Naive thymus-derived CD4-positive, alpha-beta T cell (primary cell): Measurements from ENCODE around the gene P2RX3. TPM values are rescaled to one million over a fixed set of nuclear protein-coding genes. Genes with fewer than 3 reads are reported as not detected.

Source experiments
- ATAC-seq: fragments of 150-1000 bp; cut with Tn5 transposase; 2 replicates; pipeline ENCODE4 v1.10.0; 2021; ENCODE audit warnings: mild to moderate bottlenecking, moderate library complexity
- CTCF ChIA-PET: fragments of 350-600 bp; sonication (Branson Sonifier 250); formaldehyde crosslinking; loops from one replicate; lab custom pipeline; 2021; ENCODE audit warnings: antibody characterized with exemption; lab: Charles Lee
- POLR2A ChIA-PET: fragments of 350-600 bp; sonication (Branson Sonifier 250); formaldehyde crosslinking; loops from one replicate; lab custom pipeline; 2021; ENCODE audit warnings: antibody characterized with exemption, inconsistent platforms; lab: Charles Lee
- DNase-seq, 9 donors: peaks; one replicate each; pipeline versions ENCODE4 v3.0.0 to v3.0.0-alpha.2; 2020 to 2022; ENCODE audit warnings: mixed read lengths in 1 of 9
- H3K27ac ChIP-seq: one replicate; pipeline ENCODE4 v1.7.0; 2013; ENCODE audit warnings: mild to moderate bottlenecking, low read depth, low read length, moderate library complexity
- H3K27me3 ChIP-seq, 2 donors: one replicate each; pipeline ENCODE4 v1.7.0; 2013; ENCODE audit warnings: low read length in 2 of 2, mild to moderate bottlenecking in 2 of 2, moderate library complexity in 2 of 2; ENCODE audit not compliant: control insufficient read depth in 2 of 2, insufficient read depth in 2 of 2
- H3K36me3 ChIP-seq, 3 experiments: 1 replicate in 2 of 3; 2 replicates in 1 of 3; pipeline ENCODE4 v1.7.0; 2013; ENCODE audit warnings: low read length in 3 of 3, mild to moderate bottlenecking in 3 of 3, moderate library complexity in 1 of 3; ENCODE audit not compliant: insufficient read depth in 3 of 3, control insufficient read depth in 2 of 3
- H3K4me1 ChIP-seq, 2 donors: one replicate each; pipeline ENCODE4 v1.7.0; 2013; ENCODE audit warnings: low read length in 2 of 2, mild to moderate bottlenecking in 2 of 2, moderate library complexity in 1 of 2; ENCODE audit not compliant: control insufficient read depth in 2 of 2, insufficient read depth in 2 of 2
- H3K4me3 ChIP-seq: 2 replicates; pipeline ENCODE4 v1.7.0; 2013; ENCODE audit warnings: mild to moderate bottlenecking, low read length
- H3K9me3 ChIP-seq, 3 experiments: 1 replicate in 2 of 3; 2 replicates in 1 of 3; pipeline ENCODE4 v1.7.0; 2013; ENCODE audit warnings: low read length in 3 of 3; ENCODE audit not compliant: control insufficient read depth in 2 of 3
- H3K27ac Mint-ChIP-seq, 9 donors: one replicate each; pipeline ENCODE4 v1.8.0; 2020 to 2022; ENCODE audit warnings: mixed read lengths in 9 of 9, mild to moderate bottlenecking in 8 of 9, moderate library complexity in 5 of 9, inconsistent platforms in 2 of 9
- H3K27me3 Mint-ChIP-seq, 5 donors: one replicate each; pipeline ENCODE4 v1.8.0; 2021 to 2022; ENCODE audit warnings: mixed read lengths in 5 of 5, mild to moderate bottlenecking in 1 of 5
- H3K36me3 Mint-ChIP-seq, 5 donors: one replicate each; pipeline ENCODE4 v1.8.0; 2020 to 2022; ENCODE audit warnings: mixed read lengths in 5 of 5, mild to moderate bottlenecking in 3 of 5, inconsistent platforms in 1 of 5
- H3K4me1 Mint-ChIP-seq, 7 donors: one replicate each; pipeline ENCODE4 v1.8.0; 2020 to 2022; ENCODE audit warnings: mixed read lengths in 7 of 7, mild to moderate bottlenecking in 3 of 7, inconsistent platforms in 1 of 7
- H3K4me3 Mint-ChIP-seq, 10 donors: one replicate each; pipeline ENCODE4 v1.8.0; 2020 to 2022; ENCODE audit warnings: mild to moderate bottlenecking in 10 of 10, mixed read lengths in 10 of 10, moderate library complexity in 6 of 10, inconsistent platforms in 2 of 10
- H3K9me3 Mint-ChIP-seq, 11 donors: one replicate each; pipeline ENCODE4 v1.8.0; 2020 to 2022; ENCODE audit warnings: mixed read lengths in 11 of 11, mild to moderate bottlenecking in 4 of 11, inconsistent platforms in 1 of 11, moderate library complexity in 1 of 11
- intact Hi-C, 2 donors: fragments of 100-400 bp; cut with micrococcal nuclease; formaldehyde crosslinking; loops; one replicate each; pipeline ENCODE4 v1.15.1; 2023
- polyA plus RNA-seq, 2 donors: library from polyadenylated mRNA; unstranded; fragments of 300-500 nt; fragmentation: Illumina TruSeq; gene quantifications; one replicate each; pipeline ENCODE4 v1.2.3, GENCODE V29; 2021
- total RNA-seq, 6 experiments: library from RNA in 5 of 6; stranded (reverse) in 5 of 6; gene quantifications; 1 replicate in 5 of 6; 2 replicates in 1 of 6; pipeline ENCODE4 v1.2.3 and lab custom pipeline; 2021 to 2026

The P2RX3 gene
- total and polyA plus RNA-seq, 7 experiments from 2014 or later: not detected

GRCh38 chr11:57323855-57324153, 14.3 kb upstream of the P2RX3 start:
- CTCF ChIA-PET: no interaction called here
- Histone ChIP-seq H3K4me1 (peaks cover 8 to 14% of the 10 kb centered on the region in 2 donors), H3K36me3 (peaks cover 5 to 24% (median 7%) of the 10 kb centered on the region in 3 experiments), H3K27me3 (no peaks in the 10 kb centered on the region), H3K9me3 (no peaks in the 10 kb centered on the region), H3K4me3 (no peak overlapping the region), H3K27ac (peak overlapping the region; percentile 79)
- Mint-ChIP-seq H3K36me3 (peaks cover 13 to 29% (median 23%) of the 10 kb centered on the region in 5 donors), H3K4me3 (peak overlapping the region; percentile 87 to 95 (median 89)), H3K27me3 (no peaks in the 10 kb centered on the region), H3K4me1 (peaks cover 30 to 58% (median 51%) of the 10 kb centered on the region in 7 donors), H3K9me3 (no peaks in the 10 kb centered on the region), H3K27ac (peak overlapping the region; percentile 64 to 86 (median 84))
- POLR2A ChIA-PET: interaction anchor here (0.6 to 3.9 kb wide), 3 partner anchors 8 to 192 kb away, joined by 3 to 94 read pairs (median 4); partner anchors contain the start of genes P2RX3, SLC43A1 and SSRP1
- no peak for DNase-seq
- intact Hi-C loops: loop anchor here in 1 of 2 donors (10.0 kb wide), 2 partner anchors 241 to 1821 kb away; partner anchors contain the start of genes FAM111A and UBE2L6
- ATAC-seq: no peak

GRCh38 chr11:57324154-57324885, 13.8 kb upstream of the P2RX3 start:
- Mint-ChIP-seq H3K9me3 (no peaks in the 10 kb centered on the region), H3K36me3 (peaks cover 14 to 32% (median 21%) of the 10 kb centered on the region in 5 donors), H3K4me3 (peak overlapping the region; percentile 87 to 95 (median 89)), H3K4me1 (peaks cover 30 to 58% (median 51%) of the 10 kb centered on the region in 7 donors), H3K27ac (peak overlapping the region; percentile 64 to 98 (median 86)), H3K27me3 (no peaks in the 10 kb centered on the region)
- ChIA-PET CTCF (interaction anchor here (1.2 kb wide), 1 partner anchor 12 kb away, joined by 4 read pairs; the partner anchor contains the start of gene SSRP1), POLR2A (interaction anchor here (0.6 to 3.9 kb wide), 5 partner anchors 9 to 520 kb away, joined by 3 to 94 read pairs (median 4); partner anchors contain the start of genes P2RX3, SLC43A1, SSRP1 and TIMM10)
- H3K4me3 ChIP-seq: no peak overlapping the region
- no peaks in the 10 kb centered on the region for H3K27me3 ChIP-seq
- DNase-seq (peak in 2 of 9 donors; percentile 24 to 32), ATAC-seq (no peak)
- H3K4me1 ChIP-seq: peaks cover 8 to 14% of the 10 kb centered on the region in 2 donors
- peak overlapping the region; percentile 79 for H3K27ac ChIP-seq
- intact Hi-C loops: loop anchor here in 1 of 2 donors (10.0 kb wide), 2 partner anchors 240 to 1820 kb away; partner anchors contain the start of genes FAM111A and UBE2L6
- no peaks in the 10 kb centered on the region for H3K9me3 ChIP-seq
- peaks cover 9 to 28% (median 9%) of the 10 kb centered on the region in 3 experiments for H3K36me3 ChIP-seq

- CTCF ChIA-PET: interaction anchor here (0.5 to 1.7 kb wide), 5 partner anchors 11 to 224 kb away, joined by 3 to 4 read pairs (median 4); partner anchors contain the start of genes P2RX3 and SSRP1
- ATAC-seq: peak; percentile 91
- DNase-seq: peak; percentile 84 to 92 (median 90)
Measured at GRCh38 chr11:57324886-57325734, 13.0 kb upstream of the P2RX3 start, which contains the start of gene TNKS1BP1. Gene TNKS1BP1, minus strand, starts transcription at chr11:57324952. Its CDS starts 3,067 bp downstream, at chr11:57321885.

GRCh38 chr11:57325735-57326048, 12.5 kb upstream of the P2RX3 start:
- ChIA-PET CTCF (interaction anchor here (0.8 to 1.7 kb wide), 4 partner anchors 11 to 224 kb away, joined by 3 to 4 read pairs (median 4); partner anchors contain the start of genes P2RX3 and SSRP1), POLR2A (interaction anchor here (0.5 to 3.9 kb wide), 5 partner anchors 11 to 1252 kb away, joined by 3 to 94 read pairs (median 3); partner anchors contain the start of genes P2RX3, SSRP1 and TIMM10)
- DNase-seq (no peak), ATAC-seq (no peak)
- Mint-ChIP-seq H3K36me3 (peaks cover 16 to 42% (median 31%) of the 10 kb centered on the region in 5 donors), H3K4me1 (peaks cover 29 to 60% (median 51%) of the 10 kb centered on the region in 7 donors), H3K27me3 (no peaks in the 10 kb centered on the region), H3K27ac (peak overlapping the region; percentile 93 to 98 (median 95)), H3K4me3 (peak overlapping the region; percentile 88 to 95 (median 91)), H3K9me3 (no peaks in the 10 kb centered on the region)
- no peaks in the 10 kb centered on the region for H3K27me3 ChIP-seq
- intact Hi-C loops: loop anchor here (1.0 to 10.0 kb wide), 13 partner anchors 10 to 1819 kb away; partner anchors contain the start of genes SSRP1 (in 2 of the 2), CLP1 (in 1 of the 2), FAM111A (in 1 of the 2) and MED19 (in 1 of the 2)
- H3K4me3 ChIP-seq: peak overlapping the region; percentile 73
- H3K27ac ChIP-seq: peak overlapping the region; percentile 79
- H3K9me3 ChIP-seq: no peaks in the 10 kb centered on the region
- H3K4me1 ChIP-seq: peaks cover 8 to 14% of the 10 kb centered on the region in 2 donors
- peaks cover 9 to 42% (median 21%) of the 10 kb centered on the region in 3 experiments for H3K36me3 ChIP-seq

More at GRCh38 chr11:57324886-57325734, 13.0 kb upstream of the P2RX3 start, which contains the start of gene TNKS1BP1:
- Histone ChIP-seq H3K4me1 (peaks cover 8 to 14% of the 10 kb centered on the region in 2 donors), H3K4me3 (peak within 1 kb of the TSS; percentile 73), H3K27me3 (no peaks in the 10 kb centered on the region), H3K36me3 (peaks cover 9 to 36% (median 17%) of the 10 kb centered on the region in 3 experiments), H3K27ac (peak within 1 kb of the TSS; percentile 79), H3K9me3 (no peaks in the 10 kb centered on the region)
- Mint-ChIP-seq H3K4me1 (peaks cover 30 to 58% (median 51%) of the 10 kb centered on the region in 7 donors), H3K27me3 (no peaks in the 10 kb centered on the region), H3K4me3 (peak within 1 kb of the TSS; percentile 88 to 95 (median 91)), H3K27ac (peak within 1 kb of the TSS; percentile 93 to 98 (median 95)), H3K9me3 (no peaks in the 10 kb centered on the region), H3K36me3 (peaks cover 16 to 39% (median 28%) of the 10 kb centered on the region in 5 donors)
- POLR2A ChIA-PET: interaction anchor here (0.5 to 3.9 kb wide), 6 partner anchors 11 to 1253 kb away, joined by 3 to 94 read pairs (median 3); partner anchors contain the start of genes P2RX3, SSRP1 and TIMM10
- intact Hi-C loops: loop anchor here (1.0 to 10.0 kb wide), 13 partner anchors 10 to 1820 kb away; partner anchors contain the start of genes SSRP1 (in 2 of the 2), CLP1 (in 1 of the 2), FAM111A (in 1 of the 2) and MED19 (in 1 of the 2)

- H3K36me3 Mint-ChIP-seq: peaks cover 21 to 49% (median 43%) of the 10 kb centered on the region in 5 donors
- intact Hi-C loops: loop anchor here (5.0 to 10.0 kb wide), 3 partner anchors 237 to 1817 kb away; partner anchors contain the start of genes FAM111A (in 1 of the 2) and UBE2L6 (in 1 of the 2)
- H3K27ac Mint-ChIP-seq: peak overlapping the region in 7 of 9 donors; percentile 22 to 98 (median 76)
- Histone ChIP-seq H3K27ac (no peak overlapping the region), H3K9me3 (no peaks in the 10 kb centered on the region), H3K4me3 (no peak overlapping the region), H3K4me1 (peaks cover 8 to 14% of the 10 kb centered on the region in 2 donors), H3K36me3 (peaks cover 23 to 62% (median 36%) of the 10 kb centered on the region in 3 experiments), H3K27me3 (no peaks in the 10 kb centered on the region)
- H3K4me3 Mint-ChIP-seq: peak overlapping the region in 4 of 10 donors; percentile 25 to 95 (median 68)
- H3K9me3 Mint-ChIP-seq: no peaks in the 10 kb centered on the region
- H3K4me1 Mint-ChIP-seq: peaks cover 17 to 55% (median 39%) of the 10 kb centered on the region in 7 donors
- ATAC-seq (no peak), DNase-seq (no peak)
- H3K27me3 Mint-ChIP-seq: no peaks in the 10 kb centered on the region
- ChIA-PET POLR2A (no interaction called here), CTCF (no interaction called here)
Measured at GRCh38 chr11:57327721-57328120, 10.4 kb upstream of the P2RX3 start.
